K562 (cell line): ENCODE measurements around the gene SIRPB2. TPM values are rescaled to one million over a fixed set of nuclear protein-coding genes. Genes with fewer than 3 reads are reported as not detected.

Experiments
- ATAC-seq: fragments of 200-7000 bp; cut with Tn5 transposase; 3 replicates; pipeline ENCODE4 v1.9.1; 2020; ENCODE audit warnings: moderate library complexity
- BruUV-seq: library from RNA; stranded (reverse); fragments of 400-500 nt; replicated peaks from 2 replicates; lab custom pipeline; 2021; lab: Mats Ljungman, UMichigan
- CTCF ChIA-PET: fragments of 300-600 bp; formaldehyde crosslinking; extraction: SDS; loops from one replicate; lab custom pipeline; 2021; ENCODE audit warnings: low intra/inter-chr PET ratio; lab: Yijun Ruan, JAX
- POLR2A ChIA-PET: fragments of 300-600, 350-650 bp; sonication (Branson Sonifier 250); formaldehyde crosslinking; extraction: SDS; loops from one replicate; lab custom pipeline; 2021; ENCODE audit warnings: antibody characterized with exemption, inconsistent platforms; lab: Yijun Ruan, JAX
- DNase-seq, 4 experiments: peaks; one replicate each; pipeline versions ENCODE4 v3.0.0 to v3.0.0-alpha.2; 2011 to 2018; ENCODE audit warnings: low spot score in 3 of 4, mixed read lengths in 3 of 4; ENCODE audit errors: extremely low read depth in 1 of 4
- FAIRE-seq: peaks from 2 replicates; lab custom pipeline; 2011; peaks lifted over from hg19 to GRCh38; lab: Jason Lieb, UNC
- H2AFZ ChIP-seq: 2 replicates; pipeline ENCODE4 v1.6.0; 2011; ENCODE audit warnings: low read depth, low read length, control low read depth, inconsistent platforms
- H3K27ac ChIP-seq: fragments of 200-600 bp; 3 replicates; pipeline ENCODE4 v1.8.0; 2011; ENCODE audit warnings: low read depth, mild to moderate bottlenecking, control low read depth, inconsistent platforms, low read length, moderate library complexity, mixed read lengths; ENCODE audit errors: extremely low read depth
- H3K27me3 ChIP-seq, 2 experiments: fragments of 300-600 bp in 1 of 2; 2 replicates in 1 of 2; 3 replicates in 1 of 2; pipeline versions ENCODE4 v1.6.0 to v1.8.0; 2011; ENCODE audit warnings: inconsistent platforms in 2 of 2, low read length in 2 of 2, mild to moderate bottlenecking in 1 of 2, mixed read lengths in 1 of 2, moderate library complexity in 1 of 2; ENCODE audit not compliant: control insufficient read depth in 2 of 2, insufficient read depth in 2 of 2
- H3K36me3 ChIP-seq: fragments of 300-600 bp; 3 replicates; pipeline ENCODE4 v1.8.0; 2011; ENCODE audit warnings: mild to moderate bottlenecking, low read length, inconsistent platforms; ENCODE audit not compliant: control insufficient read depth, insufficient read depth
- H3K4me1 ChIP-seq, 2 experiments: fragments of 200-600 bp in 1 of 2; replicated peaks in 1 of 2; 2 replicates in 1 of 2; 3 replicates in 1 of 2; pipeline versions ENCODE4 v1.5.1 to v1.8.0; 2011; ENCODE audit warnings: inconsistent platforms in 2 of 2, low read length in 2 of 2, mild to moderate bottlenecking in 1 of 2, mixed read lengths in 1 of 2, moderate library complexity in 1 of 2; ENCODE audit not compliant: control insufficient read depth in 2 of 2, insufficient read depth in 2 of 2
- H3K4me2 ChIP-seq: 2 replicates; pipeline ENCODE4 v1.6.1; 2011; ENCODE audit warnings: low read length, control low read depth, inconsistent platforms, mixed read lengths; ENCODE audit not compliant: insufficient read depth
- H3K4me3 ChIP-seq: fragments of 200-600 bp; sonication (generic), shearing (Covaris generic); 2 replicates; pipeline ENCODE4 v1.5.1; 2016; ENCODE audit warnings: control low read depth, inconsistent platforms
- H3K79me2 ChIP-seq: fragments of 200-600 bp; 3 replicates; pipeline ENCODE4 v1.8.0; 2011; ENCODE audit warnings: low read length, inconsistent platforms; ENCODE audit not compliant: control insufficient read depth, insufficient read depth
- H3K9ac ChIP-seq, 2 experiments: 2 replicates each; pipeline versions ENCODE4 v1.6.0 to v1.6.1; 2011; ENCODE audit warnings: low read depth in 2 of 2, low read length in 2 of 2, control low read depth in 1 of 2, inconsistent platforms in 1 of 2, mild to moderate bottlenecking in 1 of 2, mixed read lengths in 1 of 2; ENCODE audit not compliant: insufficient read depth in 1 of 2
- H3K9me1 ChIP-seq: one replicate; pipeline ENCODE4 v1.6.0; 2011; ENCODE audit warnings: inconsistent platforms, mild to moderate bottlenecking, low read length, moderate library complexity; ENCODE audit not compliant: control insufficient read depth, insufficient read depth
- H3K9me3 ChIP-seq: replicated peaks from 2 replicates; pipeline ENCODE4 v1.5.1; 2011; ENCODE audit warnings: low read depth, low read length, inconsistent platforms; ENCODE audit not compliant: control insufficient read depth, insufficient read depth
- H4K20me1 ChIP-seq: replicated peaks from 2 replicates; pipeline ENCODE4 v1.6.1; 2011; ENCODE audit warnings: low read length, inconsistent platforms, mixed read lengths; ENCODE audit not compliant: control insufficient read depth, insufficient read depth
- GTF2F1 ChIP-seq: IDR thresholded peaks from 2 replicates; pipeline ENCODE4 v1.6.1; 2011; ENCODE audit warnings: low read depth, low read length, improper control_type of control experiment
- MAFF ChIP-seq: IDR thresholded peaks from 2 replicates; pipeline ENCODE4 v1.6.1; 2012; ENCODE audit warnings: low read length, improper control_type of control experiment
- POLR2A ChIP-seq: fragments of 450-650 bp; conservative IDR thresholded peaks from 2 replicates; pipeline ENCODE4 v1.6.1; 2016
- SMAD3 ChIP-seq: fragments of 450-650 bp; formaldehyde crosslinking; conservative IDR thresholded peaks from 2 replicates; pipeline ENCODE4 v1.4.0; 2020; ENCODE audit warnings: mild to moderate bottlenecking
- SMARCC2 ChIP-seq: fragments of 450-650 bp; IDR thresholded peaks from 2 replicates; pipeline ENCODE4 v1.6.1; 2017; ENCODE audit warnings: antibody characterized with exemption, moderate library complexity, mild to moderate bottlenecking, low read depth
- TAF9B ChIP-seq: fragments of 450-650 bp; IDR thresholded peaks from 2 replicates; pipeline ENCODE4 v1.6.1; 2018; ENCODE audit warnings: mild to moderate bottlenecking; ENCODE audit not compliant: partially characterized antibody
- YBX1 ChIP-seq: fragments of 450-650 bp; IDR thresholded peaks from 2 replicates; pipeline ENCODE4 v1.7.1; 2016; ENCODE audit warnings: mild to moderate bottlenecking
- ZKSCAN1 ChIP-seq: fragments of 150-350 bp; IDR thresholded peaks from 2 replicates; pipeline ENCODE4 v1.6.1; 2016; ENCODE audit warnings: low read depth, low read length
- ZNF175 ChIP-seq: fragments of 200-800 bp; sonication (Bioruptor generic); IDR thresholded peaks from 2 replicates; pipeline ENCODE4 v1.6.1; 2016; ENCODE audit warnings: low read depth, mild to moderate bottlenecking, missing genetic modification characterization, missing compliant biosample characterization
- WGBS: fragments of 100-300 bp; shearing (Covaris generic); methylation state at CpG from one replicate; pipeline ENCODE4 v1.1.6; 2016; ENCODE audit warnings: low coverage, mixed read lengths; ENCODE audit not compliant: insufficient coverage; ENCODE audit errors: missing lambda C conversion rate; 5-methylcytosine and 5-hydroxymethylcytosine counted together
- in situ Hi-C: fragments of 300-500 bp; cut with MboI; formaldehyde crosslinking; loops from 4 replicates; pipeline ENCODE4 v1.15.0; 2018; ENCODE audit warnings: inconsistent platforms, mixed read lengths
- intact Hi-C: fragments of 100-400 bp; cut with micrococcal nuclease; formaldehyde crosslinking; loops from 2 replicates; pipeline ENCODE4 v1.14.2; 2022
- polyA plus RNA-seq, 8 experiments: library from polyadenylated mRNA; depleted of rRNA in 4 of 8; stranded (reverse) in 5 of 8; unstranded in 3 of 8; fragments of >200 nt; fragmentation: Nextera tagmentation in 2 of 8; fragmentation: Illumina TruSeq in 1 of 8; extraction: Ambion mirVana in 2 of 8; extraction: Trizol in 1 of 8; gene quantifications; 2 replicates each; pipeline versions ENCODE4 v1.2.1 to v1.2.3, GENCODE V29; 2011 to 2014; ENCODE audit warnings: inconsistent platforms in 1 of 8, missing spikeins in 1 of 8
- total RNA-seq, 7 experiments: library from RNA; depleted of rRNA in 6 of 7; stranded (reverse); fragments of >200 nt in 6 of 7; fragmentation: Illumina TruSeq in 2 of 7; extraction: Trizol in 2 of 7; gene quantifications; 2 replicates each; pipeline versions ENCODE4 v1.2.1 to v1.2.3, GENCODE V29; 2011 to 2021; ENCODE audit warnings: low replicate concordance in 1 of 7
- TF ChIP-seq, protein P1 (sequence below): fragments of 450-650 bp; conservative IDR thresholded peaks from 2 replicates; pipeline ENCODE4 v1.6.1; 2016; ENCODE audit warnings: missing genetic modification characterization, low read depth, mild to moderate bottlenecking, control low read depth, missing compliant biosample characterization
- TF ChIP-seq, protein P2 (sequence below): sonication (generic); formaldehyde crosslinking; IDR thresholded peaks from 2 replicates; pipeline ENCODE4 v1.8.1; 2023; ENCODE audit warnings: mild to moderate bottlenecking, missing genetic modification reagents

The SIRPB2 gene
- total and polyA plus RNA-seq, 9 of the 15 experiments (the other 6 are each of a cell fraction or from before 2014, with no cell fraction given), result 0.07 TPM; not detected in 7

DNA sequence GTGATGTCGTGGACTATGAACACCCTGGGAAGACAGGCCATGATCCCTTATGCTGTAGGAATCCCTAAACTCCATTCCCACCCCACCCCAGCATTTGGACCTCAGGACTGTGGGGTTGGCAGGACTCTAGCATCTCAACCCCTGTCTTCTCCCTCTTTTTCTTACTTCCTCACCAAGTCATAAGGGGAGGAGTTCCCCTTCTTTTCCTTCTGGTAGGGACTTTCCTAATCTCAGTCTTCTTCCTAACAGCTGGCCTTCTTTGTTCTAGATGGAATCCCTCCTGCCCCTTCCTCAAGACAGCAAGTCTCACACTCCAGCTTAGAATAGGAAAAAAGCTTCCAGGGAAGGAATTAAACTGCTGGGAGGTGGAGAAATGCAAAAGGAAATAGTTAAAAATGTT is 2.3 kb upstream of the SIRPB2 start:
- Histone ChIP-seq H3K9ac (no peak overlapping the region), H3K27ac (no peak overlapping the region), H2AFZ (no peak overlapping the region), H4K20me1 (no peaks in the 10 kb centered on the region), H3K36me3 (no peaks in the 10 kb centered on the region), H3K9me3 (no peaks in the 10 kb centered on the region), H3K4me3 (no peak overlapping the region), H3K79me2 (no peaks in the 10 kb centered on the region), H3K4me2 (no peak overlapping the region), H3K4me1 (no peaks in the 10 kb centered on the region), H3K27me3 (peaks cover 0 to 11% of the 10 kb centered on the region in 2 experiments; a peak in 2 of 5 replicates), H3K9me1 (no peaks in the 10 kb centered on the region)
- FAIRE-seq (no peak), ATAC-seq (no peak), DNase-seq (no peak)
- in situ Hi-C loops, result no loop called here
- BruUV-seq, result no TSS peak
- ChIA-PET CTCF (no interaction called here), POLR2A (no interaction called here)
- intact Hi-C loops, result no loop called here
- 0% methylated on average over 1 of the region's 1 CpG for WGBS
- TF ChIP-seq, protein P1, sequence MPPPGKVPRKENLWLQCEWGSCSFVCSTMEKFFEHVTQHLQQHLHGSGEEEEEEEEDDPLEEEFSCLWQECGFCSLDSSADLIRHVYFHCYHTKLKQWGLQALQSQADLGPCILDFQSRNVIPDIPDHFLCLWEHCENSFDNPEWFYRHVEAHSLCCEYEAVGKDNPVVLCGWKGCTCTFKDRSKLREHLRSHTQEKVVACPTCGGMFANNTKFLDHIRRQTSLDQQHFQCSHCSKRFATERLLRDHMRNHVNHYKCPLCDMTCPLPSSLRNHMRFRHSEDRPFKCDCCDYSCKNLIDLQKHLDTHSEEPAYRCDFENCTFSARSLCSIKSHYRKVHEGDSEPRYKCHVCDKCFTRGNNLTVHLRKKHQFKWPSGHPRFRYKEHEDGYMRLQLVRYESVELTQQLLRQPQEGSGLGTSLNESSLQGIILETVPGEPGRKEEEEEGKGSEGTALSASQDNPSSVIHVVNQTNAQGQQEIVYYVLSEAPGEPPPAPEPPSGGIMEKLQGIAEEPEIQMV (tag), result no peak
- TF ChIP-seq, protein P2, sequence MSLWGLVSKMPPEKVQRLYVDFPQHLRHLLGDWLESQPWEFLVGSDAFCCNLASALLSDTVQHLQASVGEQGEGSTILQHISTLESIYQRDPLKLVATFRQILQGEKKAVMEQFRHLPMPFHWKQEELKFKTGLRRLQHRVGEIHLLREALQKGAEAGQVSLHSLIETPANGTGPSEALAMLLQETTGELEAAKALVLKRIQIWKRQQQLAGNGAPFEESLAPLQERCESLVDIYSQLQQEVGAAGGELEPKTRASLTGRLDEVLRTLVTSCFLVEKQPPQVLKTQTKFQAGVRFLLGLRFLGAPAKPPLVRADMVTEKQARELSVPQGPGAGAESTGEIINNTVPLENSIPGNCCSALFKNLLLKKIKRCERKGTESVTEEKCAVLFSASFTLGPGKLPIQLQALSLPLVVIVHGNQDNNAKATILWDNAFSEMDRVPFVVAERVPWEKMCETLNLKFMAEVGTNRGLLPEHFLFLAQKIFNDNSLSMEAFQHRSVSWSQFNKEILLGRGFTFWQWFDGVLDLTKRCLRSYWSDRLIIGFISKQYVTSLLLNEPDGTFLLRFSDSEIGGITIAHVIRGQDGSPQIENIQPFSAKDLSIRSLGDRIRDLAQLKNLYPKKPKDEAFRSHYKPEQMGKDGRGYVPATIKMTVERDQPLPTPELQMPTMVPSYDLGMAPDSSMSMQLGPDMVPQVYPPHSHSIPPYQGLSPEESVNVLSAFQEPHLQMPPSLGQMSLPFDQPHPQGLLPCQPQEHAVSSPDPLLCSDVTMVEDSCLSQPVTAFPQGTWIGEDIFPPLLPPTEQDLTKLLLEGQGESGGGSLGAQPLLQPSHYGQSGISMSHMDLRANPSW (CRISPR knock-in tag), result no peak
- no peak for TF ChIP-seq TAF9B
- no peak for TF ChIP-seq GTF2F1
- no peak for TF ChIP-seq MAFF
- no peak for TF ChIP-seq SMARCC2
- no peak for TF ChIP-seq ZKSCAN1
- TF ChIP-seq YBX1, result no peak
- TF ChIP-seq POLR2A, result no peak
- TF ChIP-seq SMAD3 (CRISPR knock-in tag), result no peak
- no peak for TF ChIP-seq ZNF175 (CRISPR knock-in tag)
